GM19193 (cell line): ENCODE measurements around the gene ANKRD40CL.

Source experiments
- POLR2A ChIP-seq: IDR thresholded peaks from 4 replicates; pipeline ENCODE4 v1.6.1; 2011; ENCODE audit not compliant: insufficient read depth, insufficient read length; ENCODE audit errors: extremely low read depth

Gene ANKRD40CL

GRCh38 chr17:50767446-50767845, at the start of gene ANKRD40CL:
TSS of gene ANKRD40CL (minus strand) at chr17:50767518. CDS start at chr17:50766913, 605 bp downstream.
- TF ChIP-seq POLR2A: no peak

GRCh38 chr17:50816271-50816670, 49.0 kb upstream of the ANKRD40CL start:
- no peak for TF ChIP-seq POLR2A

- no peak for TF ChIP-seq POLR2A
Measured at GRCh38 chr17:50815400-50815799, 48.1 kb upstream of the ANKRD40CL start.

- no peak for TF ChIP-seq POLR2A
Measured at GRCh38 chr17:50813583-50813982, 46.3 kb upstream of the ANKRD40CL start.

- TF ChIP-seq POLR2A: no peak
Measured at GRCh38 chr17:50808888-50809287, 41.6 kb upstream of the ANKRD40CL start.

GRCh38 chr17:50808413-50808812, 41.1 kb upstream of the ANKRD40CL start:
- no peak for TF ChIP-seq POLR2A

GRCh38 chr17:50807675-50808074, 40.4 kb upstream of the ANKRD40CL start:
- no peak for TF ChIP-seq POLR2A

GRCh38 chr17:50807009-50807408, 39.7 kb upstream of the ANKRD40CL start:
- TF ChIP-seq POLR2A: no peak

- no peak for TF ChIP-seq POLR2A
Measured at GRCh38 chr17:50806141-50806643, 38.9 kb upstream of the ANKRD40CL start.

- no peak for TF ChIP-seq POLR2A
Measured at GRCh38 chr17:50805486-50805885, 38.2 kb upstream of the ANKRD40CL start.

GRCh38 chr17:50803676-50804075, 36.4 kb upstream of the ANKRD40CL start:
- TF ChIP-seq POLR2A: no peak

GRCh38 chr17:50802609-50803571, 35.6 kb upstream of the ANKRD40CL start:
- TF ChIP-seq POLR2A: no peak

GRCh38 chr17:50800196-50800700, 32.9 kb upstream of the ANKRD40CL start:
- no peak for TF ChIP-seq POLR2A

GRCh38 chr17:50799582-50799981, 32.3 kb upstream of the ANKRD40CL start:
- no peak for TF ChIP-seq POLR2A

- TF ChIP-seq POLR2A: no peak
Measured at GRCh38 chr17:50798424-50799288, 31.3 kb upstream of the ANKRD40CL start.
